ENCODE data around the gene COL19A1. TPM values are rescaled to one million over a fixed set of nuclear protein-coding genes. Genes with fewer than 3 reads are reported as not detected.
A peak's percentile ranks its signal among the peaks of the same experiment; 100 is the strongest.

The COL19A1 gene
- total RNA-seq, 2 experiments from 2014 or later, result 0.03 TPM; not detected in 1

DNA sequence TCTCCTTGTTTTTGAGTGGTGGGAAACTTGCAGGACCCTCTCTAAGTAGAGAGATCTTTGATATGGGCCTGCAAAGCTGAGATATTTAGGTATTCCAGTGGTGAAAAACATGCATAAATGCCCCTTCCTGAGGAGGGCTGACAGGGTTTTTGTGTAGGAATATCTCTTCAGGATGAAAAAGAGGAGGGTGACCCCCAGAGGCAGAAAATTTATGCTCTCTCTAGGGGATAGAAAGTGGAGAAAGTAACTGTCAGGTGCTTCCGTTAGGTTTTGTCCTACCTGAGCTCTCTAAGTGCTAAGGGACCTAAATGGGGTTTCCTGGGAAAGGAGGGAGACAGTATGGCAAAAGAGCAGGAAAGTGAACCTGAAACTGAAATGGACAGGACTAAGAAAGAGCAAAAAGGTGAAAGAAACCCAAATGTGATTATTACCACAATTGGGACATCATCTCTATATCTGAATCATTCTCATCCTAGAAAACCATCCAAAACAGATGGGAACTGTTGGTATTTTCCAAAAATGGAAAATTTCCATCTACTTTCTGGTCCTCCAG lies 2.0 kb downstream of the COL19A1 start:
- H4K20me1 ChIP-seq (ENCODE audit: insufficient read depth, low read length), result 0 out of 2 replicates have a peak, but pooled peaks cover 5% of the 10 kb centered on the region
- H3K9me3 ChIP-seq (ENCODE audit: low read length), result no peaks in the 10 kb centered on the region
- no peak for DNase-seq (ENCODE audit: low spot score)
- no peak overlapping the region for H3K4me3 ChIP-seq (ENCODE audit: low read depth, low read length, poor library complexity, severe bottlenecking)
- ChIA-PET POLR2A (interaction anchor here (1.2 kb wide), 1 partner anchor 13 kb away, joined by 4 read pairs; no protein-coding TSS in a partner anchor), CTCF (ENCODE audit: unreplicated experiment) (no interaction called here)
- peak overlapping the region; percentile 91; the same call in 1 of the 2 replicates for H3K4me2 ChIP-seq (ENCODE audit: low read length)
- intact Hi-C loops (cut with micrococcal nuclease; ENCODE audit: unreplicated experiment), result loop anchor here (5.0 kb wide), 1 partner anchor 71 kb away; the partner anchor contains the start of gene LMBRD1
- no peak for TF ChIP-seq EZH2phosphoT487 (IDR thresholded peaks at IDR 0.05; ENCODE audit: borderline replicate concordance, low read depth, low read length)
- TF ChIP-seq, protein P1, sequence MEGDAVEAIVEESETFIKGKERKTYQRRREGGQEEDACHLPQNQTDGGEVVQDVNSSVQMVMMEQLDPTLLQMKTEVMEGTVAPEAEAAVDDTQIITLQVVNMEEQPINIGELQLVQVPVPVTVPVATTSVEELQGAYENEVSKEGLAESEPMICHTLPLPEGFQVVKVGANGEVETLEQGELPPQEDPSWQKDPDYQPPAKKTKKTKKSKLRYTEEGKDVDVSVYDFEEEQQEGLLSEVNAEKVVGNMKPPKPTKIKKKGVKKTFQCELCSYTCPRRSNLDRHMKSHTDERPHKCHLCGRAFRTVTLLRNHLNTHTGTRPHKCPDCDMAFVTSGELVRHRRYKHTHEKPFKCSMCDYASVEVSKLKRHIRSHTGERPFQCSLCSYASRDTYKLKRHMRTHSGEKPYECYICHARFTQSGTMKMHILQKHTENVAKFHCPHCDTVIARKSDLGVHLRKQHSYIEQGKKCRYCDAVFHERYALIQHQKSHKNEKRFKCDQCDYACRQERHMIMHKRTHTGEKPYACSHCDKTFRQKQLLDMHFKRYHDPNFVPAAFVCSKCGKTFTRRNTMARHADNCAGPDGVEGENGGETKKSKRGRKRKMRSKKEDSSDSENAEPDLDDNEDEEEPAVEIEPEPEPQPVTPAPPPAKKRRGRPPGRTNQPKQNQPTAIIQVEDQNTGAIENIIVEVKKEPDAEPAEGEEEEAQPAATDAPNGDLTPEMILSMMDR (conservative IDR thresholded peaks at IDR 0.05; ENCODE audit: low read length), result peak; percentile 51
- H3K79me2 ChIP-seq (ENCODE audit: insufficient read depth, low read depth, low read length), result no peaks in the 10 kb centered on the region
- no peak overlapping the region; the same call in 1 of the 2 replicates for H2AFZ ChIP-seq (ENCODE audit: low read length)
- H3K36me3 ChIP-seq (ENCODE audit: insufficient read depth, low read length), result no peaks in the 10 kb centered on the region
- no TSS peak for BruUV-seq (replicated peaks)
- no peak overlapping the region for H3K27ac ChIP-seq (ENCODE audit: low read depth, low read length, poor library complexity, severe bottlenecking)
- H3K4me1 ChIP-seq (ENCODE audit: insufficient read depth, low read length, poor library complexity, severe bottlenecking), result peaks cover 12% of the 10 kb centered on the region
- no peaks in the 10 kb centered on the region for H3K9me2 ChIP-seq (ENCODE audit: insufficient read depth, low read length)

DNA sequence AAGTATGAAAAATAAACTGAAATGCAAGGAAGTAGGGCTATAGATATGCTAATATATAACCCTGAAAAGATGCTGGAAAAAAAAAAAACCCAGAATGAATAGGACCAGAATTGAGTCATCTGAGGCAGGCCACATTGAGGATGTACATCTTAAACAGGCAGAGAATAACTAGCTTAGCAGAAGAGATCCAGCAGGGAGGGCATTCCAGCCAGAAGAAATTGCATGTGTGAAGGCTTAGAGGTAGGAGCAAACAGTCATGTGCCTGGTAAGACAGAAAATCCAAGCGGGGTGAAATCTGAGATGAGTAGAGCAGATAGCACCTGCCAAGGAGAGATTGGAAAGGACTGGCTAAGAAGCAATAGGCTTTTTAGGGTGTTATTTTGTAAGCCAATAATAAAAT lies 2.6 kb downstream of the COL19A1 start:
- Histone ChIP-seq H3K9me2 (ENCODE audit: insufficient read depth, low read length) (no peaks in the 10 kb centered on the region), H3K9me3 (ENCODE audit: low read length) (no peaks in the 10 kb centered on the region), H3K4me2 (ENCODE audit: low read length) (no peak overlapping the region), H4K20me1 (ENCODE audit: insufficient read depth, low read length) (0 out of 2 replicates have a peak, but pooled peaks cover 5% of the 10 kb centered on the region), H3K4me1 (ENCODE audit: insufficient read depth, low read length, poor library complexity, severe bottlenecking) (peaks cover 12% of the 10 kb centered on the region), H3K79me2 (ENCODE audit: insufficient read depth, low read depth, low read length) (no peaks in the 10 kb centered on the region), H3K36me3 (ENCODE audit: insufficient read depth, low read length) (no peaks in the 10 kb centered on the region), H3K4me3 (ENCODE audit: low read depth, low read length, poor library complexity, severe bottlenecking) (no peak overlapping the region), H3K27ac (ENCODE audit: low read depth, low read length, poor library complexity, severe bottlenecking) (no peak overlapping the region), H2AFZ (ENCODE audit: low read length) (no peak overlapping the region)
- DNase-seq (ENCODE audit: low spot score), result no peak
- TF ChIP-seq, protein P1 (conservative IDR thresholded peaks at IDR 0.05; ENCODE audit: low read length), result no peak
- no peak for TF ChIP-seq EZH2phosphoT487 (IDR thresholded peaks at IDR 0.05; ENCODE audit: borderline replicate concordance, low read depth, low read length)
- intact Hi-C loops (cut with micrococcal nuclease; ENCODE audit: unreplicated experiment), result loop anchor here (5.0 kb wide), 1 partner anchor 72 kb away; the partner anchor contains the start of gene LMBRD1
- ChIA-PET CTCF (ENCODE audit: unreplicated experiment) (no interaction called here), POLR2A (no interaction called here)
- no TSS peak for BruUV-seq (replicated peaks)

DNA sequence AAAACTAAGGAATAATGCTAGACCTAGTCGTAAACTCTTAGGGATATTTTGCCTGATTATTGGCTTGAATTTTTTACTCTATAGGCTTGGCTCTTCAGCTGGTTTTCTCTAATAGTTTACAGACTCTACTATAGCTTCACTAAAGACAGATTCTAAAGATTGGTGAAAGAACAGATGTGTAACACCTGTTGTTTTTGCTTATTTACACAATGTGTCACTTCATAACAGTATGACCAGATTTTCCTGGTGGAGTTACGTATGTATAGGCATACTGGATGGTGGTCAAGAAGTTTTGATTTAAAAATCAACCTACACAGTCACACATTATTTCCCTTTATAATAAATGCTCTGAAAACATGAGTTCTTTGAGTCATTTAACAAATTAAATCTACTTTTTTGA lies 4.8 kb downstream of the COL19A1 start:
- BruUV-seq (replicated peaks), result no TSS peak
- H3K79me2 ChIP-seq (ENCODE audit: insufficient read depth, low read depth, low read length), result no peaks in the 10 kb centered on the region
- H3K9me2 ChIP-seq (ENCODE audit: insufficient read depth, low read length), result no peaks in the 10 kb centered on the region
- POLR2A ChIA-PET, result no interaction called here
- H3K36me3 ChIP-seq (ENCODE audit: insufficient read depth, low read length), result no peaks in the 10 kb centered on the region
- TF ChIP-seq, protein P1 (conservative IDR thresholded peaks at IDR 0.05; ENCODE audit: low read length), result no peak
- TF ChIP-seq EZH2phosphoT487 (IDR thresholded peaks at IDR 0.05; ENCODE audit: borderline replicate concordance, low read depth, low read length), result no peak
- DNase-seq (ENCODE audit: low spot score), result no peak
- H4K20me1 ChIP-seq (ENCODE audit: insufficient read depth, low read length), result 0 out of 2 replicates have a peak, but pooled peaks cover 5% of the 10 kb centered on the region
- H3K9me3 ChIP-seq (ENCODE audit: low read length), result no peaks in the 10 kb centered on the region
- H2AFZ ChIP-seq (ENCODE audit: low read length), result no peak overlapping the region
- H3K27ac ChIP-seq (ENCODE audit: low read depth, low read length, poor library complexity, severe bottlenecking), result no peak overlapping the region
- H3K4me3 ChIP-seq (ENCODE audit: low read depth, low read length, poor library complexity, severe bottlenecking), result no peak overlapping the region
- CTCF ChIA-PET (ENCODE audit: unreplicated experiment), result no interaction called here
- H3K4me1 ChIP-seq (ENCODE audit: insufficient read depth, low read length, poor library complexity, severe bottlenecking), result peaks cover 9% of the 10 kb centered on the region
- no peak overlapping the region for H3K4me2 ChIP-seq (ENCODE audit: low read length)
- intact Hi-C loops (cut with micrococcal nuclease; ENCODE audit: unreplicated experiment), result no loop called here
